Stimulated activated CD4-positive, alpha-beta T cell treated with anti-CD3 and anti-CD28 coated beads, Interleukin-2, amount 100 ng/mL, for 4 hours (primary cell): ENCODE measurements around the gene S100A4.

ENCODE experiments used
- DNase-seq: peaks from one replicate; pipeline ENCODE4 v3.0.0-alpha.2; 2020; ENCODE audit warnings: low read depth

Gene S100A4

DNA sequence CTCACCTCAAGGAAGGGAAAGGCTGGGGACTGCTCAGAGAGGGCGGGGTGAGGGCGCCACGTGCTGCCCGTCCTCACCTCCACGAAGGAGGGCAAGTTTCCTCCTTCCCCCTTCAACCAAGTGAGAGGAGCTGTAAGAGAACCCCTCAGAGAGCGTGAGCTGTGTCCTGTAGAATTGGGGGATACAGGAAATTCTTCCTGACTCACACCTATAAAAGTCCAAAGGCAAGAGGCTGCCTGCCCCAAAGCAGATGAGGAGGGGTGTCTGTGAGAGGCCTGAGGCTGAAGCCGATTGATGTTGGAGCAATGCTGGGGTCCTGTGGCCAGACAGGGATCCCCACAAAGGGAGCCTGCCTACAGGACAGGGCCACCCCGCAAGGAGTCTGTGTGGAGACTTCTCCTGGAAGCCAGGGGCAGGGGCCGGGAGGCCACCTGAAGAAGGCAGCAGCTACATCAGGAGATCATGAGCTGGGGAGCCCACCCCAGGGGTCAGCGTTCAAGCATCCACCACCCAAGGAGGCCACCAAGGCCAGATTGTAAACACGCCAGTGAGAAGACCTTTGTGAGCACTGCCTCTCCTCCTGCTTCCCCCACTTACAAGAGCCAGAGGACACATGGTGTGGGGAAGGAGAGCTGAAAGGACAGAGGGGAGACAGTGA lies 37.6 kb downstream of the S100A4 start:
- DNase-seq, result no peak

GRCh38 chr1:153506831-153507413 lies 38.7 kb downstream of the S100A4 start:
- no peak for DNase-seq

DNA sequence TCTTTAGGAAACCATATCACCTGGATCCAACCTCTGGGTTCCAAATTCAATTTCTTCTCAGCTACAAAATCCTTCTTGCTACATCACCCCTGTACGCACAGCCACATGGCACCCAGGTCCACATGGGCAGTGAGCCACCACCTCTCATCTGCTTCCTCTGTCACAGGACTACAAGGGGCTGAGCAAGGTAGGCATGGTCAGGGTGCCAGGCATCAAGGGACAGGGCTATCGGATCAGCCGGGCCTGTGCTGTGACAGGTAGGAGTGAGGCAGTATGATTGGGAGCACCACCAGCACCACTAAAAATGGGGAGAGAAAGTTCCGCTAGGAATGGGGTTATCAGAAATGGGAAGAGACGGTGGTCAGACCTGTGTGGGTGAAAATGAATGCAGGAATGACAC lies 39.2 kb downstream of the S100A4 start:
- DNase-seq, result no peak

DNA sequence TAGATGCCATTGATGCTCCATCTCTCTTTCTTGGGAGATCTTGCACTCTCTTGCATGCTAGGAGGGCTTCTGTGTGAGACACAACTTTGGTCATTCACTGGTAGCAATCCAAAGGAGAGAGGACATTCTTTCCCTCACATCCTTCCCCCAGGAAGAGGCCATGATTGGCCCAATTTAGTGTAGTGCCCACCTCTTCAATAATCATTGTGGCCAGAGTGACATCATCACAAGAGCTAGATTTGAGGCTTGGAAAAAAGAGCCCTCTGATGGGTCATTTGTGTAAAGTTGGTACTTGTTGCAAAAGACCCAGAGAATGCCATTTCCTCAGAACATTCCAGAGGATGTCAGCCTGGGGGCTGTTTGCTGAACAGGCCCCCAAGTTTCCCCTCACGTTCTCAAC lies 40.0 kb downstream of the S100A4 start:
- DNase-seq, result no peak

GRCh38 chr1:153503766-153504165 lies 41.8 kb downstream of the S100A4 start:
- DNase-seq, result no peak

DNA sequence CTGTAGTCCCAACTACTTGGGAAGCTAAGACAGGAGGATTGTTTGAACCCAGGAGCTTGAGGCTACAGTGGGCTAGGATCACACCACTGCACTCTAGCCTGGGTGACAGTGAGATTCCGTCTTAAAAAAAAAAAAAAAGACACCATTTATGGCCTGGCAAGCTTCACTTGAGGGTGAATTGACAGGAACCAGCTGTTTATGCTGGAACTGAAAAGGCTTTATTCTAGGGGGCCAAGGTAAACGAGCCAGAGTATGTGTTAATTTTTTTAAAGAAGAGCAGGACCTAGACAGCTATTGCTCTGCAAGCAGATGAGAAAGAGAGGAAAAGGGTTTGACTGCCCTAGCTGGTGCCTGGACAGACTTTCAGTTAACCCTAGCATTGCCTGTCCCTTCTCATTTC lies 46.9 kb downstream of the S100A4 start:
- no peak for DNase-seq

- DNase-seq, result no peak
These were observed 50.1 kb downstream of the S100A4 start for GRCh38 chr1:153495536-153495935.

DNA sequence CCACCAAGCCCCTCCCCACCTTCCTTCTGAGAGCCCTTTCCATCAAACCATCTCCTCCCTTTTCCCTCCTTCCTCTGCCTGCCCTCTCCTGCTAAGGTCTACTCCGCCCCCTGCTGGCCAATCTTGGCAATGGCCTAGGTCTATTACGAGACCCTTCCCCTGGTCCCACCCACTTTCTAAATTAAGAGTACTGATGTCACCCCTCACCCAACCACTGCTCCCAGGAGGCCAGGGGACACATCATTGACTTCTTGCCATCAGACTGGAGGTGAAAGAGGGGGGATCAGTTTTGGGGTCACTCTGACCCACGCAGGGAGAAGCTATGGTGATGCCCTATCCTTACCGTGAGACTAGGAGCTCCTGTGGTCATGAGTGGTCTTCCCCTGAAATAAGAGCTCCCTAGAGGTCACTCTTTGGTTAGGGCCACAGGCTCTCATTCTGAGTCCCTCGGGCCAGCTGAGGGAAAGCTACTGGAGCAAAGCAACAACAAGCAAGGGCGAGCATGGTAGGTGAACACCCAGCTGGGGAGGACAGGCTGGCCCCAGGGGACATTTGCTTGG lies 50.5 kb downstream of the S100A4 start:
- DNase-seq, result peak; percentile 63
